A673 (cell line): Measurements from ENCODE around the gene CAMKK2.

Experiments used
- EZH2 ChIP-seq: fragments of 200-600 bp; sonication (generic); IDR thresholded peaks from 2 replicates; pipeline ENCODE4 v1.6.1; 2017; ENCODE audit warnings: borderline replicate concordance, low read depth, mild to moderate bottlenecking, mixed read lengths, antibody characterized with exemption, low read length; ENCODE audit not compliant: poor library complexity, severe bottlenecking
- TF ChIP-seq, protein P1 (sequence below): fragments of 300-800, 200-600 bp; sonication (generic); conservative IDR thresholded peaks from 2 replicates; pipeline ENCODE4 v1.5.1; 2017; ENCODE audit warnings: low read depth, mild to moderate bottlenecking, antibody characterized with exemption, low read length, moderate library complexity, mixed read lengths

GRCh38 chr12:121228919-121229665 is 67.4 kb downstream of the CAMKK2 start:
- TF ChIP-seq, protein P1, sequence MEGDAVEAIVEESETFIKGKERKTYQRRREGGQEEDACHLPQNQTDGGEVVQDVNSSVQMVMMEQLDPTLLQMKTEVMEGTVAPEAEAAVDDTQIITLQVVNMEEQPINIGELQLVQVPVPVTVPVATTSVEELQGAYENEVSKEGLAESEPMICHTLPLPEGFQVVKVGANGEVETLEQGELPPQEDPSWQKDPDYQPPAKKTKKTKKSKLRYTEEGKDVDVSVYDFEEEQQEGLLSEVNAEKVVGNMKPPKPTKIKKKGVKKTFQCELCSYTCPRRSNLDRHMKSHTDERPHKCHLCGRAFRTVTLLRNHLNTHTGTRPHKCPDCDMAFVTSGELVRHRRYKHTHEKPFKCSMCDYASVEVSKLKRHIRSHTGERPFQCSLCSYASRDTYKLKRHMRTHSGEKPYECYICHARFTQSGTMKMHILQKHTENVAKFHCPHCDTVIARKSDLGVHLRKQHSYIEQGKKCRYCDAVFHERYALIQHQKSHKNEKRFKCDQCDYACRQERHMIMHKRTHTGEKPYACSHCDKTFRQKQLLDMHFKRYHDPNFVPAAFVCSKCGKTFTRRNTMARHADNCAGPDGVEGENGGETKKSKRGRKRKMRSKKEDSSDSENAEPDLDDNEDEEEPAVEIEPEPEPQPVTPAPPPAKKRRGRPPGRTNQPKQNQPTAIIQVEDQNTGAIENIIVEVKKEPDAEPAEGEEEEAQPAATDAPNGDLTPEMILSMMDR = no peak
- TF ChIP-seq EZH2 = no peak
